Endothelial cell of umbilical vein (primary cell): ENCODE measurements around the gene ING2.

Source experiments
- EZH2 ChIP-seq: IDR thresholded peaks from 2 replicates; pipeline ENCODE4 v1.6.1; 2012; ENCODE audit warnings: borderline replicate concordance, low read depth, mild to moderate bottlenecking, moderate library complexity, low read length, inconsistent platforms; ENCODE audit not compliant: severe bottlenecking
- GATA2 ChIP-seq: IDR thresholded peaks from 2 replicates; pipeline ENCODE4 v1.7.0; 2011; ENCODE audit warnings: low read depth, mild to moderate bottlenecking, moderate library complexity, mixed read lengths, low read length; ENCODE audit not compliant: insufficient read length, insufficient read depth
- TF ChIP-seq, protein P1 (sequence below), 2 donors: IDR thresholded peaks; 1 replicate in 1 of 2; 2 replicates in 1 of 2; pipeline ENCODE4 v1.5.1; 2011; ENCODE audit warnings: low read length in 2 of 2, mild to moderate bottlenecking in 2 of 2, moderate library complexity in 2 of 2, control low read depth in 1 of 2, inconsistent platforms in 1 of 2, low read depth in 1 of 2; ENCODE audit not compliant: insufficient read depth in 1 of 2; ENCODE audit errors: extremely low read depth in 1 of 2

DNA sequence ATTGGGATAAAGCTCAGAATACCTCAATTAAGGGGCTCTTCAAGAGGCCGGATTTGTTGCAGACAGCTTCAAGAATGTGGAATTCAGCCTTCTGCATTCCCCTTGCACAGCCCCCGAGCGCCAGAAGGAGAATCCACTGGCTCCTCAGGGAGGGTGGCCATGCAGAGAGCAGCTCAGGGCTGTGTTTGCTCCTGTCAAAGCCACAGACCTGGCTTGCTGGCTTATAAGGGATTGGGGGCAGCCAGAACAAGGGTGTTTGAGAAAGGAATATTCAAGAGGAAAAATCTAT, 36.8 kb downstream of the ING2 start:
- TF ChIP-seq GATA2 (no peak), EZH2 (no peak)
- TF ChIP-seq, protein P1, sequence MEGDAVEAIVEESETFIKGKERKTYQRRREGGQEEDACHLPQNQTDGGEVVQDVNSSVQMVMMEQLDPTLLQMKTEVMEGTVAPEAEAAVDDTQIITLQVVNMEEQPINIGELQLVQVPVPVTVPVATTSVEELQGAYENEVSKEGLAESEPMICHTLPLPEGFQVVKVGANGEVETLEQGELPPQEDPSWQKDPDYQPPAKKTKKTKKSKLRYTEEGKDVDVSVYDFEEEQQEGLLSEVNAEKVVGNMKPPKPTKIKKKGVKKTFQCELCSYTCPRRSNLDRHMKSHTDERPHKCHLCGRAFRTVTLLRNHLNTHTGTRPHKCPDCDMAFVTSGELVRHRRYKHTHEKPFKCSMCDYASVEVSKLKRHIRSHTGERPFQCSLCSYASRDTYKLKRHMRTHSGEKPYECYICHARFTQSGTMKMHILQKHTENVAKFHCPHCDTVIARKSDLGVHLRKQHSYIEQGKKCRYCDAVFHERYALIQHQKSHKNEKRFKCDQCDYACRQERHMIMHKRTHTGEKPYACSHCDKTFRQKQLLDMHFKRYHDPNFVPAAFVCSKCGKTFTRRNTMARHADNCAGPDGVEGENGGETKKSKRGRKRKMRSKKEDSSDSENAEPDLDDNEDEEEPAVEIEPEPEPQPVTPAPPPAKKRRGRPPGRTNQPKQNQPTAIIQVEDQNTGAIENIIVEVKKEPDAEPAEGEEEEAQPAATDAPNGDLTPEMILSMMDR (IDR thresholded peaks at IDR 0.05; ENCODE audit: extremely low read depth in 1 of 2, insufficient read depth in 1 of 2, low read depth in 1 of 2, low read length in 2 of 2), result no peak
